Ascending aorta (tissue), 2 donors: ENCODE measurements around the gene CD300E. TPM values are rescaled to one million over a fixed set of nuclear protein-coding genes. Genes with fewer than 3 reads are reported as not detected.

ENCODE experiments used
- DNase-seq, 2 donors: peaks; one replicate each; pipeline ENCODE4 v3.0.0-alpha.2; 2019; ENCODE audit warnings: low spot score in 2 of 2
- H3K27ac ChIP-seq, 2 donors: fragments of 200-600 bp; sonication (generic); one replicate each; pipeline ENCODE4 v1.5.1; 2016 to 2017; ENCODE audit warnings: mild to moderate bottlenecking in 1 of 2
- H3K27me3 ChIP-seq: fragments of 200-600 bp; sonication (generic); one replicate; pipeline ENCODE4 v1.5.1; 2017
- H3K36me3 ChIP-seq, 2 donors: fragments of 200-600 bp; sonication (generic); one replicate each; pipeline ENCODE4 v1.5.1; 2016
- H3K4me1 ChIP-seq, 2 donors: fragments of 200-600 bp; sonication (generic); one replicate each; pipeline ENCODE4 v1.5.1; 2016 to 2017; ENCODE audit warnings: mild to moderate bottlenecking in 1 of 2
- H3K4me3 ChIP-seq, 2 donors: fragments of 200-600 bp; sonication (generic); one replicate each; pipeline ENCODE4 v1.5.1; 2016 to 2017; ENCODE audit warnings: mild to moderate bottlenecking in 1 of 2
- H3K9me3 ChIP-seq, 2 donors: fragments of 200-600 bp; sonication (generic); one replicate each; pipeline ENCODE4 v1.5.1; 2016
- intact Hi-C: fragments of 100-400 bp; cut with DNase I; formaldehyde crosslinking; loops from one replicate; pipeline ENCODE4 v1.15.1; 2023
- total RNA-seq: library from RNA; depleted of rRNA; stranded (reverse); fragments of >200 nt; gene quantifications from one replicate; pipeline ENCODE4 v1.1.0, GENCODE V29; 2016
- TF ChIP-seq, protein P1 (sequence below), 3 experiments: fragments of 200-600 bp in 2 of 3; fragments of 450-650 bp in 1 of 3; sonication (generic) in 2 of 3; IDR thresholded peaks; one replicate each; pipeline ENCODE4 v1.5.1; 2016 to 2019; ENCODE audit warnings: antibody characterized with exemption in 3 of 3, mild to moderate bottlenecking in 1 of 3, moderate library complexity in 1 of 3

Gene CD300E
- total RNA-seq, 1 donor from 2014 or later, result 0.21 TPM

DNA sequence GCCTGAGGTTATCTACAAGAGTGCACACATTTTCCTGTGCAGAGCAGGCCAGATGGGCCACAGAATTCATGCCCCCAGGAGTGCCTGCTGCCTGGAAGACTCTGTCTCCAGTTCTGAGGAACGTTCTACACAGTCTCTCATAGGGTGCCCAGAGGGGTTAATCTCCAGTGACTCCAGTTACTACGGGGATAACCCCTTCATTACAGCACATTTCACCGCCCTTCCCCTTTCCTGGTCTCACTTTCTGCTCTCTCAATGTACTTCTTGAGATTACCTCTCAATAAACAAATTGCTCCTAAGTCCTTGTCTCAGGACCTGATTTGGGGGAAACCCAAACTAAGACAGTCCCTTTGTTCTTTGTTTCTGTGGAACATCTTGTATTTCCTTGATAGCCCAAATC is 62.0 kb downstream of the CD300E start:
- TF ChIP-seq, protein P1, sequence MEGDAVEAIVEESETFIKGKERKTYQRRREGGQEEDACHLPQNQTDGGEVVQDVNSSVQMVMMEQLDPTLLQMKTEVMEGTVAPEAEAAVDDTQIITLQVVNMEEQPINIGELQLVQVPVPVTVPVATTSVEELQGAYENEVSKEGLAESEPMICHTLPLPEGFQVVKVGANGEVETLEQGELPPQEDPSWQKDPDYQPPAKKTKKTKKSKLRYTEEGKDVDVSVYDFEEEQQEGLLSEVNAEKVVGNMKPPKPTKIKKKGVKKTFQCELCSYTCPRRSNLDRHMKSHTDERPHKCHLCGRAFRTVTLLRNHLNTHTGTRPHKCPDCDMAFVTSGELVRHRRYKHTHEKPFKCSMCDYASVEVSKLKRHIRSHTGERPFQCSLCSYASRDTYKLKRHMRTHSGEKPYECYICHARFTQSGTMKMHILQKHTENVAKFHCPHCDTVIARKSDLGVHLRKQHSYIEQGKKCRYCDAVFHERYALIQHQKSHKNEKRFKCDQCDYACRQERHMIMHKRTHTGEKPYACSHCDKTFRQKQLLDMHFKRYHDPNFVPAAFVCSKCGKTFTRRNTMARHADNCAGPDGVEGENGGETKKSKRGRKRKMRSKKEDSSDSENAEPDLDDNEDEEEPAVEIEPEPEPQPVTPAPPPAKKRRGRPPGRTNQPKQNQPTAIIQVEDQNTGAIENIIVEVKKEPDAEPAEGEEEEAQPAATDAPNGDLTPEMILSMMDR (IDR thresholded peaks at IDR 0.05), result no peak
- Histone ChIP-seq H3K4me1 (no peaks in the 10 kb centered on the region), H3K27me3 (no peaks in the 10 kb centered on the region), H3K9me3 (no peaks in the 10 kb centered on the region), H3K27ac (no peak overlapping the region), H3K36me3 (no peaks in the 10 kb centered on the region), H3K4me3 (no peak overlapping the region)
- DNase-seq, result no peak
- intact Hi-C loops, result no loop called here

Other genes with a start within 250 kb of the CD300E start
- gene GPRC5C, start 191.7 kb downstream of the CD300E start, total RNA-seq, result 29.1 TPM
- gene CD300A, start 157.1 kb downstream of the CD300E start, total RNA-seq, result 21.9 TPM
- gene CD300LB, start 92.3 kb downstream of the CD300E start, total RNA-seq, result not detected
- gene CD300C, start 77.6 kb downstream of the CD300E start, total RNA-seq, result not detected
- gene CD300H, start 56.2 kb downstream of the CD300E start, total RNA-seq, result not detected
- gene CD300LD, start 31.5 kb downstream of the CD300E start, total RNA-seq, result not detected
- gene CD300LF, start 89.2 kb upstream of the CD300E start, total RNA-seq, result not detected
- 0.32 TPM for gene RAB37, start 113.5 kb upstream of the CD300E start, total RNA-seq
- gene NHERF1, start 124.9 kb upstream of the CD300E start, total RNA-seq, result 81.8 TPM
- 13.3 TPM for gene NAT9, start 152.6 kb upstream of the CD300E start, total RNA-seq
- gene GRIN2C, start 236.1 kb upstream of the CD300E start, total RNA-seq, result not detected
- gene FDXR, start 249.3 kb upstream of the CD300E start, total RNA-seq, result 93.1 TPM